OCI-LY7 (cell line): ENCODE data around the gene NUP210. TPM values are rescaled to one million over a fixed set of nuclear protein-coding genes. Genes with fewer than 3 reads are reported as not detected.

Experiments
- BruUV-seq: library from RNA; stranded (reverse); fragments of 400-500 nt; replicated peaks from 2 replicates; lab custom pipeline; 2021; lab: Mats Ljungman, UMichigan
- CTCF ChIA-PET: fragments of 300-600 bp; sonication (Branson Sonifier 250); formaldehyde crosslinking; loops from one replicate; lab custom pipeline; 2022; ENCODE audit warnings: antibody characterized with exemption; ENCODE audit not compliant: unreplicated experiment; lab: Charles Lee
- POLR2A ChIA-PET: fragments of 300-600 bp; sonication (Branson Sonifier 250); formaldehyde crosslinking; loops from one replicate; lab custom pipeline; 2022; ENCODE audit warnings: antibody characterized with exemption; lab: Charles Lee
- DNase-seq: peaks from one replicate; pipeline ENCODE4 v3.0.0-alpha.2; 2015; ENCODE audit warnings: low spot score
- H2AFZ ChIP-seq: fragments of 200-600 bp; sonication (generic), shearing (Covaris generic); 2 replicates; pipeline ENCODE4 v1.6.1; 2014; ENCODE audit warnings: mild to moderate bottlenecking, antibody characterized with exemption, low read length, moderate library complexity
- H3K27ac ChIP-seq: fragments of 200-600 bp; sonication (generic); 2 replicates; pipeline ENCODE4 v1.5.1; 2014; ENCODE audit warnings: mixed run types, low read depth, mild to moderate bottlenecking, moderate library complexity, low read length, inconsistent platforms; ENCODE audit not compliant: poor library complexity, severe bottlenecking
- H3K36me3 ChIP-seq: fragments of 200-600 bp; sonication (generic); 2 replicates; pipeline ENCODE4 v1.6.1; 2014; ENCODE audit warnings: mild to moderate bottlenecking, antibody characterized with exemption, low read length, moderate library complexity, mixed read lengths; ENCODE audit not compliant: insufficient read depth
- H3K4me1 ChIP-seq: fragments of 200-600 bp; sonication (generic); 2 replicates; pipeline ENCODE4 v1.5.1; 2014; ENCODE audit warnings: mild to moderate bottlenecking, low read length; ENCODE audit not compliant: insufficient read depth, poor library complexity, severe bottlenecking
- H3K4me2 ChIP-seq: fragments of 200-600 bp; sonication (generic); 2 replicates; pipeline ENCODE4 v1.6.1; 2014; ENCODE audit warnings: mild to moderate bottlenecking, low read length
- H3K4me3 ChIP-seq: fragments of 200-600 bp; sonication (generic); 2 replicates; pipeline ENCODE4 v1.5.1; 2014; ENCODE audit warnings: mild to moderate bottlenecking, low read depth, low read length; ENCODE audit not compliant: poor library complexity, severe bottlenecking
- H3K79me2 ChIP-seq: fragments of 200-600 bp; sonication (generic); 2 replicates; pipeline ENCODE4 v1.6.1; 2016; ENCODE audit warnings: low read depth, mild to moderate bottlenecking, low read length, moderate library complexity, mixed read lengths; ENCODE audit not compliant: insufficient read depth
- H3K9me2 ChIP-seq: fragments of 200-600 bp; sonication (generic); 2 replicates; pipeline ENCODE4 v1.6.1; 2016; ENCODE audit warnings: mild to moderate bottlenecking, low read length, mixed read lengths; ENCODE audit not compliant: insufficient read depth
- H3K9me3 ChIP-seq: fragments of 200-600 bp; sonication (generic); 2 replicates; pipeline ENCODE4 v1.6.1; 2014; ENCODE audit warnings: mild to moderate bottlenecking, mixed run types, low read length, mixed read lengths
- H4K20me1 ChIP-seq: fragments of 200-600 bp; sonication (generic); 2 replicates; pipeline ENCODE4 v1.6.1; 2014; ENCODE audit warnings: mild to moderate bottlenecking, antibody characterized with exemption, low read length, moderate library complexity, mixed read lengths; ENCODE audit not compliant: insufficient read depth
- CTCF ChIP-seq: fragments of 200-600 bp; sonication (generic); conservative IDR thresholded peaks from 2 replicates; pipeline ENCODE4 v1.5.1; 2014; ENCODE audit warnings: mild to moderate bottlenecking, antibody characterized with exemption, low read length, moderate library complexity, mixed read lengths
- EZH2phosphoT487 ChIP-seq: fragments of 200-600 bp; sonication (generic); IDR thresholded peaks from 2 replicates; pipeline ENCODE4 v1.6.1; 2018; ENCODE audit warnings: low read depth, borderline replicate concordance, mild to moderate bottlenecking, mixed run types, antibody characterized with exemption, low read length, moderate library complexity, mixed read lengths
- intact Hi-C: fragments of 100-400 bp; cut with micrococcal nuclease; formaldehyde crosslinking; loops from one replicate; pipeline ENCODE4 v1.10.0; 2022; ENCODE audit not compliant: unreplicated experiment
- total RNA-seq, 2 experiments: library from RNA; depleted of rRNA in 1 of 2; stranded (reverse); fragments of >200 nt in 1 of 2; shearing (Covaris generic) in 1 of 2; gene quantifications; 2 replicates each; pipeline ENCODE4 v1.2.3, GENCODE V29; 2014 to 2022

NUP210 gene
- total RNA-seq, 2 experiments from 2014 or later = 195 to 232 TPM

GRCh38 chr3:13324835-13325501, 95.2 kb downstream of the NUP210 start:
- peaks cover 55% of the 10 kb centered on the region for H3K4me1 ChIP-seq
- no peaks in the 10 kb centered on the region; the same call in 1 of the 2 replicates for H3K79me2 ChIP-seq
- peaks cover 9% of the 10 kb centered on the region; the same call in 1 of the 2 replicates for H4K20me1 ChIP-seq
- H3K9me2 ChIP-seq = no peaks in the 10 kb centered on the region
- no peaks in the 10 kb centered on the region for H3K9me3 ChIP-seq
- H3K36me3 ChIP-seq = peaks cover 97% of the 10 kb centered on the region
- H3K27ac ChIP-seq = peak overlapping the region; percentile 49
- TF ChIP-seq CTCF = no peak
- no peak for TF ChIP-seq EZH2phosphoT487
- ChIA-PET CTCF (no interaction called here), POLR2A (no interaction called here)
- BruUV-seq = no TSS peak
- intact Hi-C loops = no loop called here
- DNase-seq = peak; percentile 48
- peak overlapping the region; percentile 50 for H3K4me2 ChIP-seq
- H3K4me3 ChIP-seq = peak overlapping the region; percentile 13
- H2AFZ ChIP-seq = no peak overlapping the region

- no peaks in the 10 kb centered on the region for H3K9me3 ChIP-seq
- H3K4me1 ChIP-seq = peaks cover 43% of the 10 kb centered on the region
- no peak overlapping the region for H3K4me2 ChIP-seq
- no peaks in the 10 kb centered on the region for H3K79me2 ChIP-seq
- no peak overlapping the region for H3K27ac ChIP-seq
- DNase-seq = no peak
- H3K9me2 ChIP-seq = no peaks in the 10 kb centered on the region
- peaks cover 97% of the 10 kb centered on the region for H3K36me3 ChIP-seq
- BruUV-seq = no TSS peak
- ChIA-PET CTCF (no interaction called here), POLR2A (interaction anchor here (1.1 kb wide), 1 partner anchor 9 kb away, joined by 5 read pairs; no protein-coding TSS in a partner anchor)
- TF ChIP-seq EZH2phosphoT487 (no peak), CTCF (no peak)
- peaks cover 9% of the 10 kb centered on the region; the same call in 1 of the 2 replicates for H4K20me1 ChIP-seq
- intact Hi-C loops = no loop called here
- no peak overlapping the region for H3K4me3 ChIP-seq
- no peak overlapping the region for H2AFZ ChIP-seq
Observed at GRCh38 chr3:13323822-13324221, 96.3 kb downstream of the NUP210 start.

- CTCF ChIA-PET = no interaction called here
- Histone ChIP-seq H3K9me2 (no peaks in the 10 kb centered on the region), H3K4me1 (peaks cover 30% of the 10 kb centered on the region), H2AFZ (no peak overlapping the region), H3K4me3 (no peak overlapping the region), H4K20me1 (peaks cover 9% of the 10 kb centered on the region; the same call in 1 of the 2 replicates), H3K36me3 (peaks cover 97% of the 10 kb centered on the region), H3K9me3 (no peaks in the 10 kb centered on the region), H3K4me2 (no peak overlapping the region), H3K79me2 (no peaks in the 10 kb centered on the region), H3K27ac (no peak overlapping the region)
- DNase-seq = no peak
- POLR2A ChIA-PET = no interaction called here
- intact Hi-C loops = no loop called here
- TF ChIP-seq EZH2phosphoT487 = no peak
- TF ChIP-seq CTCF = no peak
- no TSS peak for BruUV-seq
Observed at GRCh38 chr3:13322324-13322723, 97.8 kb downstream of the NUP210 start.
